PFSK-1 (cell line): Measurements from ENCODE around the gene PRKCQ.

Source experiments
- FOXP2 ChIP-seq: optimal IDR thresholded peaks from 2 replicates; pipeline ENCODE3; 2011; ENCODE audit warnings: borderline replicate concordance, control low read depth, inconsistent platforms; ENCODE audit not compliant: insufficient read depth; ENCODE audit errors: extremely low read length, extremely low read depth
- POLR2AphosphoS5 ChIP-seq: IDR thresholded peaks from 2 replicates; pipeline ENCODE4 v1.6.1; 2012; ENCODE audit warnings: low read depth, mild to moderate bottlenecking, control low read depth, low read length, moderate library complexity
- REST ChIP-seq, 2 experiments: IDR thresholded peaks; 2 replicates each; pipeline versions ENCODE4 v1.6.1 to v1.8.0; 2011 to 2012; ENCODE audit warnings: low read depth in 2 of 2, low read length in 2 of 2, control low read depth in 1 of 2, inconsistent platforms in 1 of 2, mild to moderate bottlenecking in 1 of 2, moderate library complexity in 1 of 2; ENCODE audit not compliant: insufficient read depth in 1 of 2
- SIN3A ChIP-seq: IDR thresholded peaks from 2 replicates; pipeline ENCODE4 v1.6.1; 2012; ENCODE audit warnings: mild to moderate bottlenecking, low read length, moderate library complexity, borderline replicate concordance; ENCODE audit not compliant: insufficient read depth
- TAF1 ChIP-seq: IDR thresholded peaks from 2 replicates; pipeline ENCODE4 v1.6.1; 2012; ENCODE audit warnings: low read length, control low read depth, borderline replicate concordance; ENCODE audit not compliant: insufficient read depth

- no peak for TF ChIP-seq POLR2AphosphoS5
- TF ChIP-seq REST (IDR thresholded peaks at IDR 0.05; ENCODE audit: insufficient read depth in 1 of 2, low read depth in 2 of 2, low read length in 2 of 2), result no peak
- no peak for TF ChIP-seq TAF1
- TF ChIP-seq SIN3A, result no peak
- no peak for TF ChIP-seq FOXP2
These were observed 114.6 kb downstream of the PRKCQ start for GRCh38 chr10:6465437-6465836.
